Transverse colon (tissue), 4 donors: ENCODE data around the gene IL17REL. TPM values are rescaled to one million over a fixed set of nuclear protein-coding genes. Genes with fewer than 3 reads are reported as not detected.

Source experiments
- DNase-seq: peaks from one replicate; pipeline ENCODE4 v3.0.0-alpha.2; 2019
- H3K27ac ChIP-seq, 4 donors: fragments of 200-600 bp; sonication (generic); 2 replicates each; pipeline ENCODE4 v1.5.1; 2016 to 2018; ENCODE audit warnings: inconsistent platforms in 4 of 4
- H3K27me3 ChIP-seq: fragments of 200-600 bp; sonication (generic); 2 replicates; pipeline ENCODE4 v1.5.1; 2017; ENCODE audit warnings: inconsistent platforms
- H3K36me3 ChIP-seq, 4 donors: fragments of 200-600 bp; sonication (generic); 2 replicates each; pipeline ENCODE4 v1.5.1; 2017 to 2019; ENCODE audit warnings: inconsistent platforms in 4 of 4
- H3K4me1 ChIP-seq, 4 donors: fragments of 200-600 bp; sonication (generic); 2 replicates each; pipeline ENCODE4 v1.5.1; 2017 to 2020; ENCODE audit warnings: inconsistent platforms in 4 of 4
- H3K4me3 ChIP-seq, 4 donors: fragments of 200-600 bp; sonication (generic); 1 replicate in 1 of 4; 2 replicates in 3 of 4; pipeline versions ENCODE4 v1.5.1 to v1.6.1; 2017 to 2019; ENCODE audit warnings: inconsistent platforms in 4 of 4
- H3K9me3 ChIP-seq, 2 donors: fragments of 200-600 bp; sonication (generic); 2 replicates each; pipeline ENCODE4 v1.5.1; 2017 to 2019; ENCODE audit warnings: inconsistent platforms in 2 of 2
- EP300 ChIP-seq: sonication (generic); formaldehyde crosslinking; IDR thresholded peaks from one replicate; pipeline ENCODE4 v1.6.1; 2017; ENCODE audit warnings: antibody characterized with exemption, low read depth
- POLR2A ChIP-seq: fragments of 450-650 bp; IDR thresholded peaks from one replicate; pipeline ENCODE4 v1.6.1; 2016; ENCODE audit warnings: antibody characterized with exemption, mild to moderate bottlenecking, moderate library complexity
- POLR2AphosphoS5 ChIP-seq, 3 donors: sonication (generic); formaldehyde crosslinking; IDR thresholded peaks; one replicate each; pipeline ENCODE4 v1.6.1; 2016; ENCODE audit warnings: antibody characterized with exemption in 3 of 3
- WGBS, 2 donors: methylation state at CpG; one replicate each; pipeline ENCODE4 v1.1.5; 2018; ENCODE audit warnings: low coverage in 1 of 2; 5-methylcytosine and 5-hydroxymethylcytosine counted together
- in situ Hi-C, 4 donors: fragments of 200-750 bp; cut with MboI; loops; one replicate each; pipeline versions ENCODE4 v1.15.0 to v1.15.1; 2017; ENCODE audit warnings: low sequenced_read_pairs in 3 of 4, low pct_ligation_motif_present in 1 of 4, low pct_unique_long_range_greater_than_20kb in 1 of 4
- intact Hi-C: fragments of 100-400 bp; cut with DNase I; formaldehyde crosslinking; loops from one replicate; pipeline ENCODE4 v1.15.1; 2023; ENCODE audit warnings: low total_unique reads
- total RNA-seq, 4 donors: library from RNA; depleted of rRNA; stranded (reverse); fragments of >200 nt; gene quantifications; one replicate each; pipeline ENCODE4 v1.1.0, GENCODE V29; 2016
- TF ChIP-seq, protein P1 (sequence below), 5 experiments: fragments of 200-600 bp in 3 of 5; fragments of 450-650 bp in 2 of 5; sonication (generic) in 3 of 5; IDR thresholded peaks; 1 replicate in 2 of 5; 2 replicates in 3 of 5; pipeline ENCODE4 v1.5.1; 2016 to 2017; ENCODE audit warnings: antibody characterized with exemption in 5 of 5, inconsistent platforms in 3 of 5, mild to moderate bottlenecking in 2 of 5, moderate library complexity in 1 of 5

The IL17REL gene
- total RNA-seq, 4 donors from 2014 or later, result 0.32 to 2.2 (median 1.3) TPM

DNA sequence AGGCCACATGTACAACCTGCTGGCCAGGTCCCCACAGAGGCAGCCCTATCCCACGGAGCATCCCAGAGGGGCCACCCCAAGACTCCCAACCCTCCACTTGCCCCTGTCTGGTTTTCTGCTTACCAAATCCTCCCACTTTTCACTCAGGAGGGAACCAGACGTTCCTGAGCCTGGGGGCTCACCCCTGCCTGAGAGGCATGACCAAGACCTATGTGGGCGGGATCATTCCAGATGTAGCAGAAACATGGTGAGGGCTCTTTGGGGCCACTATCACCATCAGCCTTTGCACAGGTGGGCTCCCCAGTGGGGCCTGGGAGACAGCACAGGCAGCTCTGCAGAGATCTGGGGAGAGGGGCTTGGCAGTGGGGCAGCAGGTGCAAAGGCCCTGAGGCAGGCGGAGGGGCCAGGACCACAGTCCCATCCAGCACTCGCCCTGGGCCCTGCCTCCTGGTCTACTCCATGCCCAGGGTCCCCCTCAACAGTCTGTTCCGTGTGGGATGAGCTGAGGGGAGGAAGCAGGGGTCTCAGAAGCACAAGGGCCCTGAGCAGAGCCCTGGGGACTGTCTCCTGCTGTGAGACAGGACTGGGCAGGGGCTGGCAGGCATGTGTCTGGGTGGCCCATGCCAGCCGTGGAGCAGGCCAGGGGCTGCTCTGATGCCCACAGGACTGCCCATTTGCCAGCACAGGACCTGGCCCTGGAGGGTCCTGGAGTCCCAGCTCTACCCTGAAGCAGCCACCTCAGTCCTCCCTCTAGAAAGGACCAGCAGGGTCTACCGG, 42.6 kb downstream of the IL17REL start:
- Histone ChIP-seq H3K4me3 (no peak overlapping the region), H3K4me1 (peaks cover 28 to 48% (median 44%) of the 10 kb centered on the region in 4 donors), H3K36me3 (no peaks in the 10 kb centered on the region), H3K27ac (peak overlapping the region; percentile 84 to 92 (median 90)), H3K9me3 (no peaks in the 10 kb centered on the region), H3K27me3 (no peaks in the 10 kb centered on the region)
- 79% methylated on average over 8 of the region's 8 CpGs; no CpG with 5 or more reads in 1 of the 2 donors for WGBS, 2 donors
- intact Hi-C loops (no loop called here), in situ Hi-C loops (loop anchor here in 1 of 4 donors (25.0 kb wide), 1 partner anchor 108 kb away; the partner anchor contains the start of gene ZBED4)
- DNase-seq, result no peak
- TF ChIP-seq POLR2AphosphoS5 (IDR thresholded peaks at IDR 0.05) (no peak), EP300 (no peak), POLR2A (no peak)
- TF ChIP-seq, protein P1, sequence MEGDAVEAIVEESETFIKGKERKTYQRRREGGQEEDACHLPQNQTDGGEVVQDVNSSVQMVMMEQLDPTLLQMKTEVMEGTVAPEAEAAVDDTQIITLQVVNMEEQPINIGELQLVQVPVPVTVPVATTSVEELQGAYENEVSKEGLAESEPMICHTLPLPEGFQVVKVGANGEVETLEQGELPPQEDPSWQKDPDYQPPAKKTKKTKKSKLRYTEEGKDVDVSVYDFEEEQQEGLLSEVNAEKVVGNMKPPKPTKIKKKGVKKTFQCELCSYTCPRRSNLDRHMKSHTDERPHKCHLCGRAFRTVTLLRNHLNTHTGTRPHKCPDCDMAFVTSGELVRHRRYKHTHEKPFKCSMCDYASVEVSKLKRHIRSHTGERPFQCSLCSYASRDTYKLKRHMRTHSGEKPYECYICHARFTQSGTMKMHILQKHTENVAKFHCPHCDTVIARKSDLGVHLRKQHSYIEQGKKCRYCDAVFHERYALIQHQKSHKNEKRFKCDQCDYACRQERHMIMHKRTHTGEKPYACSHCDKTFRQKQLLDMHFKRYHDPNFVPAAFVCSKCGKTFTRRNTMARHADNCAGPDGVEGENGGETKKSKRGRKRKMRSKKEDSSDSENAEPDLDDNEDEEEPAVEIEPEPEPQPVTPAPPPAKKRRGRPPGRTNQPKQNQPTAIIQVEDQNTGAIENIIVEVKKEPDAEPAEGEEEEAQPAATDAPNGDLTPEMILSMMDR (IDR thresholded peaks at IDR 0.05), result no peak

GRCh38 chr22:49968831-49969661, 43.5 kb downstream of the IL17REL start:
- H3K4me1 ChIP-seq, result peaks cover 35 to 55% (median 50%) of the 10 kb centered on the region in 4 donors
- in situ Hi-C loops (loop anchor here in 1 of 4 donors (25.0 kb wide), 1 partner anchor 107 kb away; the partner anchor contains the start of gene ZBED4), intact Hi-C loops (no loop called here)
- peak overlapping the region in 3 of 4 donors; percentile 94 to 95 (median 95) for H3K27ac ChIP-seq
- WGBS, 2 donors, result 96% methylated on average over 13 of the region's 16 CpGs; no CpG with 5 or more reads in 1 of the 2 donors
- TF ChIP-seq, protein P1 (IDR thresholded peaks at IDR 0.05), result no peak
- TF ChIP-seq POLR2A, result no peak
- TF ChIP-seq POLR2AphosphoS5 (IDR thresholded peaks at IDR 0.05), result no peak
- TF ChIP-seq EP300, result no peak
- no peak overlapping the region for H3K4me3 ChIP-seq
- DNase-seq, result no peak
- H3K27me3 ChIP-seq, result no peaks in the 10 kb centered on the region
- H3K36me3 ChIP-seq, result no peaks in the 10 kb centered on the region
- H3K9me3 ChIP-seq, result no peaks in the 10 kb centered on the region

DNA sequence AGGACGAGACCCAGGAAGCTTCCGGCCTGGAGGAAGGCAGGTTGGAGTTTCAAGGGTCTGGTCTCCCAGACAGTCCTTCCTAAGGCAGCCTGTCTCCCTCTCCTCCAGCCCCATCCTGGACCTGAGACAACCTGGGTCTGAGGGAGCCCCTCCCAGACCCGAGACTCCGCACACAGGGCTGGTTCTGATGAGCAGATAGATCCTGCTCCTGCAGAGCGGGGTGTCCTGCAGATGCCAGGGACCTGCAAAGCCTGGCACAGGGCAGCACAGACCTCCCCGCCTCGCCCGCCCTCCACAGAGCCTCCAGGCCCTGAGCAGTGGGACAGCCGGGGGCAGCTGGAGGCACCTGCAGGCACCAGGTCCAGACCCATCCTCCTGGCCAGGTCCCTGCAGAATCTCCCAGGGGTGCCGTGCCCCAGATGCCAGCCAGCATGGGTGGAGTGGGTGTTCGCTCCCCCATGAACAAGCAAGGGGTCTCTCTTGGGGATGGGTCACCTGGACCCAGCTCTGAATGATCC, 44.2 kb downstream of the IL17REL start:
- 87 to 100% methylated on average over 1 to 4 of the region's 11 CpGs for whole genome bisulfite sequencing, 2 donors
- no peak for TF ChIP-seq POLR2A
- TF ChIP-seq EP300, result no peak
- TF ChIP-seq, protein P1 (IDR thresholded peaks at IDR 0.05), result no peak
- TF ChIP-seq POLR2AphosphoS5 (IDR thresholded peaks at IDR 0.05), result no peak
- Histone ChIP-seq H3K9me3 (no peaks in the 10 kb centered on the region), H3K36me3 (peaks cover 0 to 4% (median 3%) of the 10 kb centered on the region in 4 donors), H3K27me3 (no peaks in the 10 kb centered on the region), H3K4me1 (peaks cover 37 to 62% (median 57%) of the 10 kb centered on the region in 4 donors), H3K4me3 (no peak overlapping the region), H3K27ac (peak overlapping the region; percentile 93 to 95 (median 94))
- DNase-seq, result no peak
- in situ Hi-C loops (loop anchor here in 1 of 4 donors (25.0 kb wide), 1 partner anchor 106 kb away; the partner anchor contains the start of gene ZBED4), intact Hi-C loops (no loop called here)
